ENCODE results near the gene CTAG1B.
"Not testable (repeated sequence)": the region's sequence is repeated elsewhere in the genome, so short reads cannot be mapped to it uniquely, and the experiment has no call there.

Gene CTAG1B

DNA sequence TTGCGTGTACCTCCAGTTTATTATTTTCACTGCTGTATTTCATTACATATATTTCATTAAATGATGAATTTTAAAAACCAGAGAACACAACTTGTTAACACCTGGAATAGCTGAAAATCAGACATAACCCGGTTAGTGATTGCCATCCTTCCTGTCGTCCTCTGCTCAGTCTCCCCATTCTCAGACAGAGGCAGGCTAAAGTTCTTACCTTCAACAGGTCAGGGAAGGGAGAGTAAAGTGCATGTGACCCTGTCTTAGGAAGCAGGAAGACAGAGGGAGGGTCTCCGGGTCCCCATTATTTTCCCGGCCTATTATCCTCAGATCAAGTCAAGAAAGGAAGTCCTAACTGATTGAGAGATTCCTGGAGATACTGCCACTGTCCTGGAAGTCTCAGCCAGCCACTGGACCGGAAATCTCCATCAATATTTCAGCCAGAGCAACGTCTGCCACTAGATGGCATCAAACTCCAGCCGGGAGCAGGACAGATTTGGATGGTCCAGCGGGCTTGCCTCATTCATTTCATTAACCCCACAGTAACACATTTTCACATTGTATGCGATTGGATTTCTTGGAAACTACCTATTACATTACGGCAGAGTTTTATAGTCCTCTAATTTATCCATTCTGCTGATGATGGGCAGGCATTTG, 1.8 kb upstream of the CTAG1B start:
- DNase-seq (ENCODE audit: low spot score) = not testable (repeated sequence)

DNA sequence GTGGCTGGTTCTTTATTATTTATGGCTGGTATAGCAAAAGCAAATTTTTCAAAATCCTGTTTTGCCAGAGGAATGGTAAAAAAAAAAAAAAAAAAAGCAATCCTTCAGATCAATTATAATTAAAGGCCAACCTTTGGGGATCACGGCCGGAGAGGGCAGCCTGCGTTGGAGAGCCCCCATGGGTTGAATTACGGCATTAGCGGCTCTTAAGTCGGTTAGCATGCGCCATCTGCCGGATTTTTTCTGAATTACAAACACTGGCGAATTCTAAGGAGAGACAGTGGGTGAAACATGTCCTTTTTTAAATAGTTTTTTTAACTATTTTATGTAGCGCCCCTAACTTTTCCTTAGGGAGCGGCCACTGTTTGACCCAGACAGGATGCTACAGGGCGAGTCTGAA, 5.5 kb downstream of the CTAG1B start:
- DNase-seq (ENCODE audit: low spot score) = not testable (repeated sequence)

- DNase-seq (ENCODE audit: low spot score) = not testable (repeated sequence)
Observed at GRCh38 chrX:154611146-154611545, 7.9 kb downstream of the CTAG1B start.

GRCh38 chrX:154608823-154609222, 10.3 kb downstream of the CTAG1B start:
- not testable (repeated sequence) for DNase-seq (ENCODE audit: low spot score)

DNA sequence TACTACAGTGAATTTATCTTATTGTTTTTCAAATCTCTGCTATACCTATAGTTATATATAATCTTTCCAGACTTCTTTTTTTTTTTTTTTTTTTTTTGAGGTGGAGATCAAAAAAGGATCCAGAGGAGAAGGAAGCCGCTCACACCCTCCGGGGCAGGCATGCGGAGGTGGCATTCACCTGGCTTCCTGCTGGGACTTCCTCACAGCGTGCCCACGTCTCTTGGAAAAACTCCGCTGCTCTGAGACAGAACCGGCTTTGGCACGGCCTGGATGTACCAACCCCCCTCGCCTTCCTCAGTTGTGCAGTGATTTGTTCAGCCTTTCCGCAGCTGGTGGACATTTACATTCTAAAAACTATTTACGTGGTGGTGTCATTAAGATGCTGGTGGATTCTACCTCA, 11.1 kb downstream of the CTAG1B start:
- DNase-seq (ENCODE audit: low spot score) = not testable (repeated sequence)

DNA sequence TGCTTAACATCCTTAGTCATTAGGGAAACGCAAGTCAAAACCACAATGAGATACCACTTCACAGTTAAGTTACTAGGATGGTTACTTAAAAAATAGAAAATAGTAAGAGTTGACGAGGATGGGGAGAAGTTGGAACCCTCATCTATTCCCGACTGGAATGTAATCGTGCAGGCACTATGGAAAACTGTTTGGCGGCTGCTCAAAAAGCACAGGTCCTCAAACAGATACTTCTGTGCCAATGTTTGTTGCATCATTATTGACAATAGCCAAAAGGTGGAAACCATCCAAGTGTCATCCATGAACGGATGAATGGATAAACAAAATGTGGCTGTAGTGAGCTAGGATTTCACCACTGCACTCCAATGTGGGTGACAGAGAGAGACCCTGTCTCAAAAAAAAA, 11.7 kb downstream of the CTAG1B start:
- no peak for DNase-seq (ENCODE audit: low spot score)

- no peak for DNase-seq (ENCODE audit: low spot score)
Observed at GRCh38 chrX:154605566-154605965, 13.5 kb downstream of the CTAG1B start.

GRCh38 chrX:154603438-154604430, 15.3 kb downstream of the CTAG1B start:
- peak; percentile 31 for DNase-seq (ENCODE audit: low spot score)

- no peak for DNase-seq (ENCODE audit: low spot score)
Observed at GRCh38 chrX:154602766-154603437, 16.2 kb downstream of the CTAG1B start.

DNA sequence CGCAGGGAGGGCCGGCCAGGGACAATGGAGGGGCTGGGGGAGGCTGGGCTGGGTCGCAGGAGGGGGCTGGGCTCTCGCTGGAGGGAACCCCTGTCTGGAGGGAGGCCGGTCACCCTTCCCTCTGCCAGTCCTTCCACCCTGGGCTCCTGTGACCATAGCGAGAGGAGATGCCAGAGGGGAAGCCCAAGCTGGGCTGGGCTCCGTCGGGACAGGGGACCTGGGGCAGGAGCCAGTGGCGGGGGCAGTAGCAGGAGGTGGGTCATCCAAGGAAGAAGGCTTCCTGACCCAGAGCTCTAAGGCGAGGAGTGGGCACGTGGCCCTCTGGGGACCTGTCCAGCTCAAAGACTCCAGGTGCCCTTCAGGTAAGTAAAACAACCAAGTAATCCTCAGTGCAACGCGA, 16.9 kb downstream of the CTAG1B start:
- DNase-seq (ENCODE audit: low spot score) = no peak

DNA sequence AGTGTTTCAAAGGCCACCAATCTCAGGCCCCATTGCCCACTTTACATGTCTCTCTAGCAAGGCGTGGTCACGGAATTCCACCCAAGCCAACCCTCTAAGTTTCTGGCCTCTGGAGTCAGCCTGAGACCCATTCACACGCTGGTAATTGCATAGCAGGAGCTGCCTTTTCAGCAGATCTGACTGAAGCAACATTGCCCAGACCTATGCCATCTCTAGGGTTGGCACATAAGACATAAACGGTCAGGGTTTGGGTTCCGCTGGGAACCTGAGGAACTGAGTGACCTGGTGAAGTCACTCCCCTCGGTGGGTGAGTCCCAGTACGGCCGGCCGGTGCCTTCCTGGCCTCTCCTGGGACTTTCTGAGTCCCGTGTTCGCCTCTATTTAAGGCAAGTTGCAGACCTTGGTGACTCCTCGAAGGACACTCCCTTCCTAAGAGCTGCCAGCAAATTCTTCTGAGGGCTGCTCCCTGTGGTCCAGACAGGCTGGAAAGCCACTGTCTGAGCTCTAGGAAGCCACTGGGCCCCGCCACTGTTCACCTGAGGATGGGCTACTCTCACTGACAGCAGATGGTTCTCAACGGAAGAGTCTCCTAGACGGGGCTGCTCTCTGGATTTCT, 18.2 kb downstream of the CTAG1B start:
- no peak for DNase-seq (ENCODE audit: low spot score)

GRCh38 chrX:154599531-154599930, 19.6 kb downstream of the CTAG1B start:
- DNase-seq (ENCODE audit: low spot score) = no peak

GRCh38 chrX:154598656-154599055, 20.4 kb downstream of the CTAG1B start:
- no peak for DNase-seq (ENCODE audit: low spot score)

DNA sequence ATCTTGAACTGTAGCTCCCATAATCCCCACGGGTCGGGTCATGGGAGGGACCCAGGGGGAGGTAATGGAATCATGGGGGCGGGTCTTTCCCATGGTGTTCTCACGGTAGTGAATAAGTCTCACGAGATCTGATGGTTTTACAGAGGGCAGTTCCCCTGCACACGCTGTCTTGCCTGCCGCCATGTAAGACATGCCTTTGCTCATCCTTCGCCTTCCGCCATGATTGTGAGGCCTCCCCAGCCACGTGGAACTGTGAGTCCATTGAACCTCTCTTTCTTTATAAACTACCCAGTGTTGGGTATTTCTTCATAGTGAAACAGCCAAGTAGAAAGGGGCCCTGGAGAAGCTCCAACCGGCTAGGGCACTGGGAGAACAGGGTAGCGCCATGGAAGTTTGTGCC, 21.9 kb downstream of the CTAG1B start:
- no peak for DNase-seq (ENCODE audit: low spot score)

DNA sequence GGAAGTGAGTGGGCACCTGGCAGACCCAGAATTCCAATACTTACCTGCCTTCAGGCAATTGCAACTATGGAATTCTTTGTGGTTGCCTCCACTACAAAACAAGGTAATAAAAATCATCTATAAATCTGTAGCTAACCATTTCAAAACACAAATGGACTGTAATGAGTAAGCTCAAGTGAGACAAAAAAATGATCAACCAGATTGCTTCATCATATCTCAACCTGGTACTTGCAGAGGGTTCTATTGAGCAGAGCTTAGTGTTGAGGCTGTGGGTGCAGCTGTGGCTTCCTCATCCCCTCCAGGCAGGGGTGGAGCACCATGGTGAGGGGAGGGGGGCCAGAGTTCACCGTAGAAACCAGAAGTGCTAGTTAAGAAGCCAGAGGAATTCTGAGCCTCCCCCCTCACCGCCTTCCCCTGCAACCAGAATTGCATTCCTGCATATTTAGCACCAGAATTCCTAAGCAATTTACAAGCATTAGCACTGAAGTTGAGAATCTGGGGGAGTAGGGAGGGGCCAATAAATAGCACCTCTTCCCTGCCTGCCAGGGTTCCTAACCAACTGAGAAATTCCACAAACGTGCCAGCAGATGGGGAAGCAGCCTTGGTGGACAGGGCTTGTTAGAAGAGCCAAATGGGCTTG, 22.7 kb downstream of the CTAG1B start:
- peak; percentile 28 for DNase-seq (ENCODE audit: low spot score)

DNA sequence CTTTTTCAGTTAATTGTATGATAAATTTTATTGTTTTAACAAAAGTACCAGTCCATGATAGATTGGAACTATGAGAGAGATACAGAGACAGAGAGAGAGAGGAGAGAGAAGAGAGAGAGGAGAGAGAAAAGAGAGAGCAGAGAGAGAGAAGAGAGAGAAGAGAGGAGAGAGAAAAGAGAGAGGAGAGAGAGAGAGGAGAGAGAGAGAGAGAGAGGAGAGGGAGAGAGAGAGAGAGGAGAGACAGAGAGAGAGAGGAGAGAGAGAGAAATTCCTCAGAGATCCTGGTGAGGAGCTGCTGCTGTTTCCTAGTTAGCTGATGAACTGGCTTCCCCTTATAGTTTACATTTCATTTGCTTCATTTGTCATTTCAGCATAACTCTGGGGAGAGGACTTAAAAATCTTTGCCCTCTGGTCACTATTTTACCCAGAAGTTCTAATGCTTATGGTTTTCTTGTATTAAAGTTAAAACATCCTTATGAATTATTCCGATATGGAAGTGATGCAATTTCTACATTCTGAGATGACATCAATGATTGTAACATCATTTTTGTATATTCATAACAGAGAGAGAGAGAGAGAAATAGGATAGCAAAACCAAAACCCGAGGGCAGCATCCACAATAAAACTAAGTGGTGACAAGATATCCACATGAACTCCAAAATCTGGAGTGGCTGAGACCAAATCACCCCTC, 23.4 kb downstream of the CTAG1B start:
- no peak for DNase-seq (ENCODE audit: low spot score)

- DNase-seq (ENCODE audit: low spot score) = no peak
Observed at GRCh38 chrX:154594491-154594890, 24.6 kb downstream of the CTAG1B start.

DNA sequence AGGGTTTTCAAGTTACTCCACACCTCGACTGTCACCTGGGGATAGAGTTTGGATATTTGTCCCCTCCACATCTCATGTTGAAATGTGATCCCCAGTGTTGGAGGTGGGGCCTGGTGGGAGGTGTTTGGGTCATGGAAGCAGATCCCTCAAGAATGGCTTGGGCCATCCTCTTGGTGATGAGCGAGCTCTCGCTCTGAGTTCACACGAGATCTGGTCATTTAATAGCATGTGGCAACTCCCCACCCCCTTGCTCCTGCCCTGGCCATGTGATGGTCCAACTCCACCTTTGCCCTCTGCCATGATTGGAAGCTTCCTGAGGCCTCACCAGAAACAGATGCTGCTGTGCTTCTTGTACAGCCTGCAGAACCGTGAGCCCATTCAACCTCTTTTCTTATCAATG, 25.9 kb downstream of the CTAG1B start:
- no peak for DNase-seq (ENCODE audit: low spot score)

GRCh38 chrX:154592505-154592904, 26.6 kb downstream of the CTAG1B start:
- no peak for DNase-seq (ENCODE audit: low spot score)

DNA sequence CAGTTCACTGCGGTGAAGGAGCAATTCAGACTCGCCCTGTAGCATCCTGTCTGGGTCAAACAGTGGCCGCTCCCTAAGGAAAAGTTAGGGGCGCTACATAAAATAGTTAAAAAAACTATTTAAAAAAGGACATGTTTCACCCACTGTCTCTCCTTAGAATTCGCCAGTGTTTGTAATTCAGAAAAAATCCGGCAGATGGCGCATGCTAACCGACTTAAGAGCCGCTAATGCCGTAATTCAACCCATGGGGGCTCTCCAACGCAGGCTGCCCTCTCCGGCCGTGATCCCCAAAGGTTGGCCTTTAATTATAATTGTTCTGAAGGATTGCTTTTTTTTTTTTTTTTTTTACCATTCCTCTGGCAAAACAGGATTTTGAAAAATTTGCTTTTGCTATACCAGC, 28.7 kb downstream of the CTAG1B start:
- not testable (repeated sequence) for DNase-seq (ENCODE audit: low spot score)

- not testable (repeated sequence) for DNase-seq (ENCODE audit: low spot score)
Observed at GRCh38 chrX:154584585-154585183, 34.4 kb downstream of the CTAG1B start, which contains the start of gene CTAG1A. CTAG1A (plus strand) TSS chrX:154585133; CDS start chrX:154585207, 74 bp downstream.

Data from AG08396 (cell line).